GM12801 (cell line): ENCODE data around the gene CAPZB.

Experiments
- CTCF ChIP-seq: IDR thresholded peaks from one replicate; pipeline ENCODE4 v1.5.1; 2011; ENCODE audit warnings: control low read depth; ENCODE audit not compliant: insufficient read length; ENCODE audit errors: extremely low read depth

CAPZB gene

DNA sequence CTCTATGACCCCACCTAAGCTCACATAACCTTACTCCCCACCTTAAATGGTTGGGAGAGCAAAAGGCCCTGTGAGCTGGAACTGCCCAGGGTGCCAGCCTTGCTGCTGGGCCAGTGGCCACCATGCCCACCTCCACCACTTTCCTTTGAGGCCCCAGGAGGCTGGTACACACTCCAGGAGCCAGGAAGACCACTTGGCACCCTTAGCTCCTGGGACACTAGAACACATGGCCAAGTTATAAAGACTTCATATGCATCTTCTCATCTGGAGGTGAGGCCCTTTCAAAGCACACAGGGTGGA, 21.9 kb downstream of the CAPZB start:
- TF ChIP-seq CTCF: no peak

DNA sequence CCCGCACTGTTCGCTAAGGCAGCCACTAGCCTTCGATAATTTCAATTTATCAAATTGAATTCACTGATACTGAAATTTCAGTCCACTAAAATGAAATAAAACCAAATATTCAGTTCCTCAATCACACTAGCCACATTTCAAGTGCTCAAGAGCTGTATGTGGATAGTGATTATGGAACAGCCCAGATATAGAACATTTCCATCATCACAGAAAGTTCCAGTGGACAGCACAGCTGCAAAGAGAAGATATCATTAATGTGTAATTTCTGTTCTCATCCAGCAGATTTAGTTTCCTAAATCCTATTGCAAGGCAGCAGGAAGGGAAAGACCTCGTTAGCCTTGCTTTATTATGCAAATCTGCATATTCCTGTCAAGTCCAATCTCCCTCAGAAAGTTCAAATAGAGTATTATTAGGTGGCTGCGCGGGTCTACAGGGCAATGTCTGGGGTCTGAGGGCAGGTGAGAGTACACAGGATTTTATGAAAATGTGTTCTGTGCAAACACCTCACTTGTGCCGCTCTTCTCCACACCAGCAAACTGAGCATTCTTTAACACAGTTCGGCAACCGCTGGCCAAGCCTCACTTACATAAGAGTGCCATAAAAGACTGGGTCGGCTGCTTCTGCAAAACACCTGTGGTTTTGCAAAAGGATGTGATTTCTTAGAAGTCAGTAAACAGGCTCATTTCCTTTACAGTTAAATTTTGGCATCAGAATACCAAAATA, 22.4 kb downstream of the CAPZB start:
- TF ChIP-seq CTCF: no peak

GRCh38 chr1:19461220-19461554, 24.2 kb downstream of the CAPZB start:
- no peak for TF ChIP-seq CTCF

DNA sequence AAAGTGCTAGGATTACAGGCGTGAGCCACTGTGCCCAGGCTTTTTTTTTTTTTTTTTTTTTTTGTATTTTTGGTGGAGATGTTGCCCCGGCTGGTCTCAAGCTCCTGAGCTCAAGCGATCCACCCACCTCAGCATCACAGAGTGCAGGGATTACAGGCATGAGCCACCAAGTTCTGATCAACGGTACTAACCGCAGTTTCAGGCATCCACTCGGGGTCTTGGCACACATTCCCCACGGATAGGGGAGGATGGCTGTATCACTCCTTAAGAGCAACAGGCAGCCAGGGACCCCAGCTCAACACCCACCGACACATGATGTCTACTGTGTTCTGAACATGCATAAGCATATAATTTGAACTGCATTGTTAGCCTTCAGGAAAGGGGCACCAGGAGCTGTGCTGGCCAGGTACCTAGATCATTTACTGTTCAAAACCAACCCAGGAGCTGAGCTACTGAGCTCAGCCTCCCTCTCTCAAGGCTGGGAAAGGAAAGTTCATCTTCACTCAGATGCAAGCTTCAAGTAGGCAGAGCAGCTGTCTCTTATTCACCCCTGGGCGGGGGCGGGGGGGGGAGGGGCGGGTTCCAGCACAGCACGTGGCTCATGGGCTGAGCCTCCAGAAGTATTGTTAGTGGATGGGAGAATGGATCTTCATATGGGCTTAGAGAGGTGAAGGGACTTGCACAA, 24.7 kb downstream of the CAPZB start:
- TF ChIP-seq CTCF: no peak

- no peak for TF ChIP-seq CTCF
These were observed 26.4 kb downstream of the CAPZB start for GRCh38 chr1:19458815-19459417.

DNA sequence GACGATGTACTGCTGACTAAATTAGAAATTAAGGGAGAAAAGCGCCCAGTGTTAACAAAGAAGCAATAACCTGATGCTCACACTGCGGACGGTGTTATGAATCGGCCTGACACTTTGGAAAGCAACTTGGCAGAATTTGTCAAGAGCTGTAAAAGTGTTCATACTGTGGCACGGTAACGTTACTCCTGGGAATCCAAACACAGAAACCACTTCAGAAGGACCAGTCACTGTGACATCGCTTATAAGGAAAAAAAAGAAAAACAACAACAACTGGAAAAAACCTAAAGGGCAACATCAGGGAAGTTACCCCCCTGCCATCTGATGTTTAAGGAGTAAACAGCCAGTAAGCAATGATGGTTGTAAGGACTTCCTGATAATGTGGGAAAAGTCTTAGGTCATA, 27.7 kb downstream of the CAPZB start:
- no peak for TF ChIP-seq CTCF

GRCh38 chr1:19456968-19457441, 28.3 kb downstream of the CAPZB start:
- no peak for TF ChIP-seq CTCF
